ENCODE data around the gene IFT80.
"Not testable (repeated sequence)": the region's sequence is repeated elsewhere in the genome, so short reads cannot be mapped to it uniquely, and the experiment has no call there.

Gene IFT80

GRCh38 chr3:160346511-160346910, 52.5 kb downstream of the IFT80 start:
- DNase-seq, result no peak

- no peak for DNase-seq
Measured at GRCh38 chr3:160343132-160343531, 55.9 kb downstream of the IFT80 start.

- no peak for DNase-seq
Measured at GRCh38 chr3:160340351-160340750, 58.7 kb downstream of the IFT80 start.

GRCh38 chr3:160331127-160331937, 67.7 kb downstream of the IFT80 start:
- DNase-seq, result no peak

- no peak for DNase-seq
Measured at GRCh38 chr3:160330690-160331089, 68.3 kb downstream of the IFT80 start.

GRCh38 chr3:160330109-160330508, 68.9 kb downstream of the IFT80 start:
- DNase-seq, result no peak

- DNase-seq, result not testable (repeated sequence)
Measured at GRCh38 chr3:160326286-160326685, 72.7 kb downstream of the IFT80 start.

GRCh38 chr3:160321821-160322220, 77.2 kb downstream of the IFT80 start:
- not testable (repeated sequence) for DNase-seq

GRCh38 chr3:160319322-160319721, 79.7 kb downstream of the IFT80 start:
- no peak for DNase-seq

GRCh38 chr3:160314995-160315394, 84.0 kb downstream of the IFT80 start:
- no peak for DNase-seq

- DNase-seq, result no peak
Measured at GRCh38 chr3:160312014-160312624, 86.9 kb downstream of the IFT80 start.

- no peak for DNase-seq
Measured at GRCh38 chr3:160302806-160303205, 96.2 kb downstream of the IFT80 start.

GRCh38 chr3:160296591-160296990, 102.4 kb downstream of the IFT80 start:
- DNase-seq, result no peak

GRCh38 chr3:160291909-160292299, 107.1 kb downstream of the IFT80 start:
- DNase-seq, result no peak

GRCh38 chr3:160291290-160291908, 107.6 kb downstream of the IFT80 start:
- DNase-seq, result no peak

GRCh38 chr3:160287666-160288065, 111.4 kb downstream of the IFT80 start:
- DNase-seq, result no peak

GRCh38 chr3:160286231-160286630, 112.8 kb downstream of the IFT80 start:
- no peak for DNase-seq

GRCh38 chr3:160280836-160281235, 118.2 kb downstream of the IFT80 start:
- DNase-seq, result no peak

- no peak for DNase-seq
Measured at GRCh38 chr3:160279657-160280056, 119.4 kb downstream of the IFT80 start.

- DNase-seq, result peak; percentile 7
Measured at GRCh38 chr3:160278210-160278609, 120.8 kb downstream of the IFT80 start.

- DNase-seq, result no peak
Measured at GRCh38 chr3:160265088-160265487, 133.9 kb downstream of the IFT80 start.

GRCh38 chr3:160260587-160261270, 138.3 kb downstream of the IFT80 start:
- no peak for DNase-seq

GRCh38 chr3:160259589-160259988, 139.4 kb downstream of the IFT80 start:
- no peak for DNase-seq

GRCh38 chr3:160257606-160258005, 141.4 kb downstream of the IFT80 start:
- no peak for DNase-seq
